Measurements from ENCODE around the gene CHCHD6. TPM values are rescaled to one million over a fixed set of nuclear protein-coding genes. Genes with fewer than 3 reads are reported as not detected.

The CHCHD6 gene
- total and polyA plus RNA-seq, 4 donors, result 2.0 to 5.1 (median 3.9) TPM

DNA sequence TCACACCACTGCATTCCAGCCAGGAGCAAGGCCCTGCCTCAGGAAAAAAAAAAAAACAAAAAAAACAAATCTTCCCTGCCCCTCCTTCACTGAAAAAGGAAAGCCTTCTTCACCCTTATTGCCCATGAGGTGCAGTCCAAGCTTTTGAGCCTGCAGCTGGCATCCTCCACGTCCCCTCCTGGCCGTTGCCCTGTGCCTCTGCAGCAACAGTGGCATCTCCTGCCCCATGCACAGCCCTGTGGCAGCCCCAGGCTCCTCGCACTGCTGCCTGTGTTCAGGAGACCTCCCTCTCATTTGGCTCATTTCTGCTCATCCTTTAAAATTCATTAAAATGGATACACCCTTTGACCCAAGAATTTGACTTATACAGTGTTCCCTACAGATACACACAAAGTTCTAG lies 206.2 kb downstream of the CHCHD6 start:
- no peak overlapping the region for H3K4me3 ChIP-seq (ENCODE audit: low read depth in 1 of 3, low read length in 3 of 3)
- no peaks in the 10 kb centered on the region for H3K9me3 ChIP-seq (ENCODE audit: control insufficient read depth in 4 of 4, low read length in 3 of 4)
- WGBS, result 98% methylated on average over 3 of the region's 3 CpGs
- no peak overlapping the region for H3K27ac ChIP-seq (ENCODE audit: low read depth in 1 of 2, low read length in 2 of 2)
- H3K9ac ChIP-seq (ENCODE audit: low read depth in 1 of 2, low read length in 2 of 2), result no peak overlapping the region
- DNase-seq (ENCODE audit: low spot score), result no peak
- H3K4me1 ChIP-seq (ENCODE audit: control insufficient read depth in 4 of 4, insufficient read depth in 4 of 4, low read length in 3 of 4), result no peaks in the 10 kb centered on the region
- TF ChIP-seq TAF1 (conservative IDR thresholded peaks at IDR 0.05) (no peak), HNF4A (conservative IDR thresholded peaks at IDR 0.05) (no peak), SP1 (IDR thresholded peaks at IDR 0.05) (no peak), RXRA (IDR thresholded peaks at IDR 0.05) (no peak), EGR1 (IDR thresholded peaks at IDR 0.05; ENCODE audit: low read depth in 2 of 2) (no peak), RAD21 (IDR thresholded peaks at IDR 0.05) (no peak), GABPA (IDR thresholded peaks at IDR 0.05 in 1 of 2, conservative IDR thresholded peaks at IDR 0.05 in 1 of 2) (no peak), FOXA2 (IDR thresholded peaks at IDR 0.05) (no peak), HNF4G (IDR thresholded peaks at IDR 0.05) (no peak), FOXA1 (IDR thresholded peaks at IDR 0.05) (no peak), YY1 (IDR thresholded peaks at IDR 0.05) (no peak), NR2F2 (IDR thresholded peaks at IDR 0.05) (no peak), JUND (IDR thresholded peaks at IDR 0.05) (no peak)
- TF ChIP-seq, protein P1, sequence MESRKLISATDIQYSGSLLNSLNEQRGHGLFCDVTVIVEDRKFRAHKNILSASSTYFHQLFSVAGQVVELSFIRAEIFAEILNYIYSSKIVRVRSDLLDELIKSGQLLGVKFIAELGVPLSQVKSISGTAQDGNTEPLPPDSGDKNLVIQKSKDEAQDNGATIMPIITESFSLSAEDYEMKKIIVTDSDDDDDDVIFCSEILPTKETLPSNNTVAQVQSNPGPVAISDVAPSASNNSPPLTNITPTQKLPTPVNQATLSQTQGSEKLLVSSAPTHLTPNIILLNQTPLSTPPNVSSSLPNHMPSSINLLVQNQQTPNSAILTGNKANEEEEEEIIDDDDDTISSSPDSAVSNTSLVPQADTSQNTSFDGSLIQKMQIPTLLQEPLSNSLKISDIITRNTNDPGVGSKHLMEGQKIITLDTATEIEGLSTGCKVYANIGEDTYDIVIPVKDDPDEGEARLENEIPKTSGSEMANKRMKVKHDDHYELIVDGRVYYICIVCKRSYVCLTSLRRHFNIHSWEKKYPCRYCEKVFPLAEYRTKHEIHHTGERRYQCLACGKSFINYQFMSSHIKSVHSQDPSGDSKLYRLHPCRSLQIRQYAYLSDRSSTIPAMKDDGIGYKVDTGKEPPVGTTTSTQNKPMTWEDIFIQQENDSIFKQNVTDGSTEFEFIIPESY (IDR thresholded peaks at IDR 0.05), result no peak
- TF ChIP-seq, protein P2, sequence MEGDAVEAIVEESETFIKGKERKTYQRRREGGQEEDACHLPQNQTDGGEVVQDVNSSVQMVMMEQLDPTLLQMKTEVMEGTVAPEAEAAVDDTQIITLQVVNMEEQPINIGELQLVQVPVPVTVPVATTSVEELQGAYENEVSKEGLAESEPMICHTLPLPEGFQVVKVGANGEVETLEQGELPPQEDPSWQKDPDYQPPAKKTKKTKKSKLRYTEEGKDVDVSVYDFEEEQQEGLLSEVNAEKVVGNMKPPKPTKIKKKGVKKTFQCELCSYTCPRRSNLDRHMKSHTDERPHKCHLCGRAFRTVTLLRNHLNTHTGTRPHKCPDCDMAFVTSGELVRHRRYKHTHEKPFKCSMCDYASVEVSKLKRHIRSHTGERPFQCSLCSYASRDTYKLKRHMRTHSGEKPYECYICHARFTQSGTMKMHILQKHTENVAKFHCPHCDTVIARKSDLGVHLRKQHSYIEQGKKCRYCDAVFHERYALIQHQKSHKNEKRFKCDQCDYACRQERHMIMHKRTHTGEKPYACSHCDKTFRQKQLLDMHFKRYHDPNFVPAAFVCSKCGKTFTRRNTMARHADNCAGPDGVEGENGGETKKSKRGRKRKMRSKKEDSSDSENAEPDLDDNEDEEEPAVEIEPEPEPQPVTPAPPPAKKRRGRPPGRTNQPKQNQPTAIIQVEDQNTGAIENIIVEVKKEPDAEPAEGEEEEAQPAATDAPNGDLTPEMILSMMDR (IDR thresholded peaks at IDR 0.05; ENCODE audit: low read depth, low read length, missing input control), result no peak
- TF ChIP-seq, protein P3, sequence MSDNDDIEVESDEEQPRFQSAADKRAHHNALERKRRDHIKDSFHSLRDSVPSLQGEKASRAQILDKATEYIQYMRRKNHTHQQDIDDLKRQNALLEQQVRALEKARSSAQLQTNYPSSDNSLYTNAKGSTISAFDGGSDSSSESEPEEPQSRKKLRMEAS (IDR thresholded peaks at IDR 0.05), result no peak
- TF ChIP-seq, protein P4, sequence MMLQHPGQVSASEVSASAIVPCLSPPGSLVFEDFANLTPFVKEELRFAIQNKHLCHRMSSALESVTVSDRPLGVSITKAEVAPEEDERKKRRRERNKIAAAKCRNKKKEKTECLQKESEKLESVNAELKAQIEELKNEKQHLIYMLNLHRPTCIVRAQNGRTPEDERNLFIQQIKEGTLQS (IDR thresholded peaks at IDR 0.05), result no peak
- H3K27me3 ChIP-seq (ENCODE audit: control insufficient read depth in 4 of 4, insufficient read depth in 4 of 4, low read length in 3 of 4), result no peaks in the 10 kb centered on the region
- H3K36me3 ChIP-seq (ENCODE audit: control insufficient read depth in 4 of 4, insufficient read depth in 3 of 4, low read depth in 1 of 4, low read length in 3 of 4), result no peaks in the 10 kb centered on the region

DNA sequence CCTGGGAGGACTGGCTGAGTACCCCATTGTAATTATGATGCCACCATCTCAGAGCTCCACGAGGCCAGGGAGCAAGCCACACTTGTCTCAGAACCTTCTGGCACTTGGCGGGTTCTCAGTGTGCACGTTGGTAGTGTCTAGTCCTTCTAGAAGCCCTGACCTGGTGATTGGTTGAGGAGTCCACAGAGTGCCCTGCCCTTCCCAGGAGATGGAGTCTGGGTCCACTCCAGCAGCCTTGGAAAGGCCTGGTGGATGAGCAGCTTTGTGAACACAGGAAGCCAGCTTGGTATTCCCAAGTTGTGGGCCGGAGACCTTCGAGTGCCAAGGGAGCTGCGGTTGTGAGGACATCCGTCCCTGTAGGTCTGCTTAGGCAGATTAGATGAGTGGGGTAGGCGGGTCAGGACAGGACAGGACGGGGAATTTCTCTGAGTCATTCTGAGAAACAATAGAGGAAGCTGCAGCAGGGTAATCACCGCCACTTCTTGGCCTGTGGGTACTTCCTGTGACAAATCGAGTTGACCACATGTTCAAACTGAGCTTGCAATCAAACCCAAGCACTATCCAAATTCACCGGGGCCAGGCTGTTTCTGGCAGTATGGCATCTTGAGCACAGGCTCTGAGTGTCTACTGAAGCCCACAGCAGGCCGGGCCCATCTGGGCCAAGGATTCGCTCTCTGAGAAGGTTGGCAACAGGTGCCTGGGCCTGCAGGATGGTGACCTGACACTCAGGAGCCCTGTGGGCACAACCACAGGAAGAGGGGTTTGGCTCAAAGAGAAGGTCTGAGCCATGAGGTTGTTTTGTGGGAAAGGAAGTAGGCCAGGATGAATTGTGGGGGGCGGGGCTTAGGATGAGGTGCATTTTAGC lies 207.4 kb downstream of the CHCHD6 start:
- H3K9me3 ChIP-seq (ENCODE audit: control insufficient read depth in 4 of 4, low read length in 3 of 4), result no peaks in the 10 kb centered on the region
- no peak for DNase-seq (ENCODE audit: low spot score)
- no peak overlapping the region for H3K4me3 ChIP-seq (ENCODE audit: low read depth in 1 of 3, low read length in 3 of 3)
- WGBS, result 79% methylated on average over 15 of the region's 15 CpGs
- no peak overlapping the region for H3K9ac ChIP-seq (ENCODE audit: low read depth in 1 of 2, low read length in 2 of 2)
- H3K4me1 ChIP-seq (ENCODE audit: control insufficient read depth in 4 of 4, insufficient read depth in 4 of 4, low read length in 3 of 4), result no peaks in the 10 kb centered on the region
- no peak overlapping the region for H3K27ac ChIP-seq (ENCODE audit: low read depth in 1 of 2, low read length in 2 of 2)
- H3K36me3 ChIP-seq (ENCODE audit: control insufficient read depth in 4 of 4, insufficient read depth in 3 of 4, low read depth in 1 of 4, low read length in 3 of 4), result no peaks in the 10 kb centered on the region
- H3K27me3 ChIP-seq (ENCODE audit: control insufficient read depth in 4 of 4, insufficient read depth in 4 of 4, low read length in 3 of 4), result peaks cover 0 to 2% (median 0%) of the 10 kb centered on the region in 4 donors
- TF ChIP-seq JUND (IDR thresholded peaks at IDR 0.05) (peak in 1 of 2 donors; percentile 46), HNF4G (IDR thresholded peaks at IDR 0.05) (no peak), RXRA (IDR thresholded peaks at IDR 0.05) (no peak)

All from liver (tissue), 9 donors.